Measurements from ENCODE around the gene HM13. TPM values are rescaled to one million over a fixed set of nuclear protein-coding genes. Genes with fewer than 3 reads are reported as not detected.

Gene HM13
- total RNA-seq, 2 experiments from 2014 or later: 51.3 to 148 TPM

DNA sequence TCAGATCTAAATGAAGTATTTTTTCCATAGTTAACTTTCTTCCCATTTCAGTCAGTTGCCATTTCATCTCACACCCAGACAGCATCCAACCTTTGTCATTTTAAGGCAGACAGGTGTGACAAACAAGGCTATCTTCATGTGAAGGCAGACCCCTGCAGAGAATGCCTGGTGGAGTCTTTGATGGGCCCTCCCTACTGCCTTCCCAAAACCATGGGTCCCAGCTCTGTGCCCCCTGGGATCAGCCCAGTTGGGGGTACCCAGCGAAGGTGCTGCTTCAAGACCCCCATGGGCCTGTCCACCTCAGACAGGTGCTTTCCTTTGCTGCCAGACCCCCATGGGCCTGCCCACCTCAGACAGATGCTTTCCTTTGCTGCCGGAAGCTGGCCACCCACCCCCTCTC, 62.5 kb downstream of the HM13 start:
- BruUV-seq (replicated peaks): no TSS peak
- Histone ChIP-seq H3K36me3 (ENCODE audit: insufficient read depth, low read length) (no peaks in the 10 kb centered on the region), H3K9me3 (ENCODE audit: low read length) (no peaks in the 10 kb centered on the region), H3K4me1 (ENCODE audit: insufficient read depth, low read length, poor library complexity, severe bottlenecking) (peaks cover 16% of the 10 kb centered on the region), H3K27ac (ENCODE audit: low read depth, low read length, poor library complexity, severe bottlenecking) (no peak overlapping the region), H4K20me1 (ENCODE audit: insufficient read depth, low read length) (no peaks in the 10 kb centered on the region), H3K9me2 (ENCODE audit: insufficient read depth, low read length) (no peaks in the 10 kb centered on the region), H3K79me2 (ENCODE audit: insufficient read depth, low read depth, low read length) (no peaks in the 10 kb centered on the region), H2AFZ (ENCODE audit: low read length) (no peak overlapping the region), H3K4me3 (ENCODE audit: low read depth, low read length, poor library complexity, severe bottlenecking) (no peak overlapping the region), H3K4me2 (ENCODE audit: low read length) (no peak overlapping the region)
- ChIA-PET CTCF (ENCODE audit: unreplicated experiment) (no interaction called here), POLR2A (no interaction called here)
- DNase-seq (ENCODE audit: low spot score): no peak
- intact Hi-C loops (cut with micrococcal nuclease; ENCODE audit: unreplicated experiment): no loop called here
- TF ChIP-seq, protein P1, sequence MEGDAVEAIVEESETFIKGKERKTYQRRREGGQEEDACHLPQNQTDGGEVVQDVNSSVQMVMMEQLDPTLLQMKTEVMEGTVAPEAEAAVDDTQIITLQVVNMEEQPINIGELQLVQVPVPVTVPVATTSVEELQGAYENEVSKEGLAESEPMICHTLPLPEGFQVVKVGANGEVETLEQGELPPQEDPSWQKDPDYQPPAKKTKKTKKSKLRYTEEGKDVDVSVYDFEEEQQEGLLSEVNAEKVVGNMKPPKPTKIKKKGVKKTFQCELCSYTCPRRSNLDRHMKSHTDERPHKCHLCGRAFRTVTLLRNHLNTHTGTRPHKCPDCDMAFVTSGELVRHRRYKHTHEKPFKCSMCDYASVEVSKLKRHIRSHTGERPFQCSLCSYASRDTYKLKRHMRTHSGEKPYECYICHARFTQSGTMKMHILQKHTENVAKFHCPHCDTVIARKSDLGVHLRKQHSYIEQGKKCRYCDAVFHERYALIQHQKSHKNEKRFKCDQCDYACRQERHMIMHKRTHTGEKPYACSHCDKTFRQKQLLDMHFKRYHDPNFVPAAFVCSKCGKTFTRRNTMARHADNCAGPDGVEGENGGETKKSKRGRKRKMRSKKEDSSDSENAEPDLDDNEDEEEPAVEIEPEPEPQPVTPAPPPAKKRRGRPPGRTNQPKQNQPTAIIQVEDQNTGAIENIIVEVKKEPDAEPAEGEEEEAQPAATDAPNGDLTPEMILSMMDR (conservative IDR thresholded peaks at IDR 0.05; ENCODE audit: low read length): no peak
- TF ChIP-seq EZH2phosphoT487 (IDR thresholded peaks at IDR 0.05; ENCODE audit: borderline replicate concordance, low read depth, low read length): no peak

DNA sequence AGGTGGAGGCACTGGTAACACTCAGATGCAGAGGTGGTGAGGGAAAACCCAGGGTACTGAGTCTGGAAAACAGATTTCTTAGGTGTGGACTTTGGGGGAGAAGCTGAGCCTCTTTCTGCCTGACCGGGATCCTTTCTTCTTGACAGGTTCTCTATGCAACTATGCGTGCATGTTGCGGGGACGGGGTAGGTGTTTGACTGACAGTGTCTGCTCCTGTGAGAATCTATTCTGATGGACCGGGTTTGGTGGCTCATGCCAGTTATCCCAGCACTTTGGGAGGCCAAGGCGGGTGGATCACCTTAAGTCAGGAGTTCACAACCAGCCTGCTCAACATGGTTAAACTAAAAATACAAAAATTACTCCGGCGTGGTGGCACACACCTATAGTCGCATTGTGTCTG, 63.0 kb downstream of the HM13 start:
- Histone ChIP-seq H3K4me3 (ENCODE audit: low read depth, low read length, poor library complexity, severe bottlenecking) (no peak overlapping the region), H3K4me2 (ENCODE audit: low read length) (no peak overlapping the region), H3K9me3 (ENCODE audit: low read length) (no peaks in the 10 kb centered on the region), H2AFZ (ENCODE audit: low read length) (no peak overlapping the region), H4K20me1 (ENCODE audit: insufficient read depth, low read length) (no peaks in the 10 kb centered on the region), H3K4me1 (ENCODE audit: insufficient read depth, low read length, poor library complexity, severe bottlenecking) (peaks cover 13% of the 10 kb centered on the region), H3K79me2 (ENCODE audit: insufficient read depth, low read depth, low read length) (no peaks in the 10 kb centered on the region), H3K27ac (ENCODE audit: low read depth, low read length, poor library complexity, severe bottlenecking) (no peak overlapping the region), H3K9me2 (ENCODE audit: insufficient read depth, low read length) (no peaks in the 10 kb centered on the region), H3K36me3 (ENCODE audit: insufficient read depth, low read length) (no peaks in the 10 kb centered on the region)
- no peak for TF ChIP-seq EZH2phosphoT487 (IDR thresholded peaks at IDR 0.05; ENCODE audit: borderline replicate concordance, low read depth, low read length)
- TF ChIP-seq, protein P1 (conservative IDR thresholded peaks at IDR 0.05; ENCODE audit: low read length): no peak
- POLR2A ChIA-PET: interaction anchor here (0.6 kb wide), 1 partner anchor 23 kb away, joined by 3 read pairs; no protein-coding TSS in a partner anchor
- DNase-seq (ENCODE audit: low spot score): no peak
- no TSS peak for BruUV-seq (replicated peaks)
- CTCF ChIA-PET (ENCODE audit: unreplicated experiment): no interaction called here
- intact Hi-C loops (cut with micrococcal nuclease; ENCODE audit: unreplicated experiment): no loop called here

DNA sequence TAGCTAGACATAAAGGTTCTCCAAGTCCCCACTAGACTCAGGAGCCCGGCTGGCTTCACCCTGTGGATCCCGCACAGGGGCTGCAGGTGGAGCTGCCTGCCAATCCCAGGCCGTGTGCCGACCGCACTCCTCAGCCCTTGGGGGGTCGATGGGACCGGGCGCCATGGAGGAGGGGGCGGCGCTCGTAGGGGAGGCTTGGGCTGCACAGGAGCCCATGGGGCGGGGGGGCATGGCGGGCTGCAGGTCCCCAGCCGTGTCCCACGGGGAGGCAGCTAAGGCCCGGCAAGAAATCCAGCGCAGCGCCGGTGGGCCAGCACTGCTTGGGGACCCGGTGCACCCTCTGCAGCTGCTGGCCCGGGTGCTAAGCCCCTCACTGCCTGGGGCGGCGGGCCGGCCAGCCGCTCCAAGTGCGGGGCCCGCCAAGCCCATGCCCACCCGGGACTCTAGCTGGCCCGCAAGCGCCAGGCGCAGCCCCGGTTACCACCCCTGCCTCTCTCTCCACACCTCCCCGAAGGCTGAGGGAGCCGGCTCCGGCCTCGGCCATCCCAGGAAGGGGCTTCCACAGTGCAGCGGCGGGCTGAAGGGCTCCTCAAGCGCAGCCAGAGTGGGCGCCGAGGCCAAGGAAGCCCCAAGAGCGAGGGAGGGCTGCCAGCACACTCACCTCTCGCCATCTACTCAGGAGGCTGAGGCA, 64.4 kb downstream of the HM13 start:
- H3K4me2 ChIP-seq (ENCODE audit: low read length): no peak overlapping the region
- no peak overlapping the region for H3K4me3 ChIP-seq (ENCODE audit: low read depth, low read length, poor library complexity, severe bottlenecking)
- no peaks in the 10 kb centered on the region for H3K36me3 ChIP-seq (ENCODE audit: insufficient read depth, low read length)
- H3K4me1 ChIP-seq (ENCODE audit: insufficient read depth, low read length, poor library complexity, severe bottlenecking): peaks cover 4% of the 10 kb centered on the region
- H4K20me1 ChIP-seq (ENCODE audit: insufficient read depth, low read length): no peaks in the 10 kb centered on the region
- TF ChIP-seq, protein P1 (conservative IDR thresholded peaks at IDR 0.05; ENCODE audit: low read length): no peak
- no peak for TF ChIP-seq EZH2phosphoT487 (IDR thresholded peaks at IDR 0.05; ENCODE audit: borderline replicate concordance, low read depth, low read length)
- DNase-seq (ENCODE audit: low spot score): no peak
- no peaks in the 10 kb centered on the region for H3K9me3 ChIP-seq (ENCODE audit: low read length)
- no peaks in the 10 kb centered on the region for H3K79me2 ChIP-seq (ENCODE audit: insufficient read depth, low read depth, low read length)
- no peaks in the 10 kb centered on the region for H3K9me2 ChIP-seq (ENCODE audit: insufficient read depth, low read length)
- ChIA-PET POLR2A (interaction anchor here (0.7 kb wide), 1 partner anchor 961 kb away, joined by 3 read pairs; no protein-coding TSS in a partner anchor), CTCF (ENCODE audit: unreplicated experiment) (no interaction called here)
- H3K27ac ChIP-seq (ENCODE audit: low read depth, low read length, poor library complexity, severe bottlenecking): no peak overlapping the region
- intact Hi-C loops (cut with micrococcal nuclease; ENCODE audit: unreplicated experiment): no loop called here
- H2AFZ ChIP-seq (ENCODE audit: low read length): no peak overlapping the region
- BruUV-seq (replicated peaks): no TSS peak
